NCI-H2029 (cell line): ENCODE measurements around the gene DAGLA.
"Not testable (repeated sequence)": the region's sequence is repeated elsewhere in the genome, so short reads cannot be mapped to it uniquely, and the experiment has no call there.

Experiments
- DNase-seq: peaks from one replicate; lab custom pipeline; 2025; lab: John Stamatoyannopoulos, UW

DAGLA gene, protein sequence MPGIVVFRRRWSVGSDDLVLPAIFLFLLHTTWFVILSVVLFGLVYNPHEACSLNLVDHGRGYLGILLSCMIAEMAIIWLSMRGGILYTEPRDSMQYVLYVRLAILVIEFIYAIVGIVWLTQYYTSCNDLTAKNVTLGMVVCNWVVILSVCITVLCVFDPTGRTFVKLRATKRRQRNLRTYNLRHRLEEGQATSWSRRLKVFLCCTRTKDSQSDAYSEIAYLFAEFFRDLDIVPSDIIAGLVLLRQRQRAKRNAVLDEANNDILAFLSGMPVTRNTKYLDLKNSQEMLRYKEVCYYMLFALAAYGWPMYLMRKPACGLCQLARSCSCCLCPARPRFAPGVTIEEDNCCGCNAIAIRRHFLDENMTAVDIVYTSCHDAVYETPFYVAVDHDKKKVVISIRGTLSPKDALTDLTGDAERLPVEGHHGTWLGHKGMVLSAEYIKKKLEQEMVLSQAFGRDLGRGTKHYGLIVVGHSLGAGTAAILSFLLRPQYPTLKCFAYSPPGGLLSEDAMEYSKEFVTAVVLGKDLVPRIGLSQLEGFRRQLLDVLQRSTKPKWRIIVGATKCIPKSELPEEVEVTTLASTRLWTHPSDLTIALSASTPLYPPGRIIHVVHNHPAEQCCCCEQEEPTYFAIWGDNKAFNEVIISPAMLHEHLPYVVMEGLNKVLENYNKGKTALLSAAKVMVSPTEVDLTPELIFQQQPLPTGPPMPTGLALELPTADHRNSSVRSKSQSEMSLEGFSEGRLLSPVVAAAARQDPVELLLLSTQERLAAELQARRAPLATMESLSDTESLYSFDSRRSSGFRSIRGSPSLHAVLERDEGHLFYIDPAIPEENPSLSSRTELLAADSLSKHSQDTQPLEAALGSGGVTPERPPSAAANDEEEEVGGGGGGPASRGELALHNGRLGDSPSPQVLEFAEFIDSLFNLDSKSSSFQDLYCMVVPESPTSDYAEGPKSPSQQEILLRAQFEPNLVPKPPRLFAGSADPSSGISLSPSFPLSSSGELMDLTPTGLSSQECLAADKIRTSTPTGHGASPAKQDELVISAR

DNA sequence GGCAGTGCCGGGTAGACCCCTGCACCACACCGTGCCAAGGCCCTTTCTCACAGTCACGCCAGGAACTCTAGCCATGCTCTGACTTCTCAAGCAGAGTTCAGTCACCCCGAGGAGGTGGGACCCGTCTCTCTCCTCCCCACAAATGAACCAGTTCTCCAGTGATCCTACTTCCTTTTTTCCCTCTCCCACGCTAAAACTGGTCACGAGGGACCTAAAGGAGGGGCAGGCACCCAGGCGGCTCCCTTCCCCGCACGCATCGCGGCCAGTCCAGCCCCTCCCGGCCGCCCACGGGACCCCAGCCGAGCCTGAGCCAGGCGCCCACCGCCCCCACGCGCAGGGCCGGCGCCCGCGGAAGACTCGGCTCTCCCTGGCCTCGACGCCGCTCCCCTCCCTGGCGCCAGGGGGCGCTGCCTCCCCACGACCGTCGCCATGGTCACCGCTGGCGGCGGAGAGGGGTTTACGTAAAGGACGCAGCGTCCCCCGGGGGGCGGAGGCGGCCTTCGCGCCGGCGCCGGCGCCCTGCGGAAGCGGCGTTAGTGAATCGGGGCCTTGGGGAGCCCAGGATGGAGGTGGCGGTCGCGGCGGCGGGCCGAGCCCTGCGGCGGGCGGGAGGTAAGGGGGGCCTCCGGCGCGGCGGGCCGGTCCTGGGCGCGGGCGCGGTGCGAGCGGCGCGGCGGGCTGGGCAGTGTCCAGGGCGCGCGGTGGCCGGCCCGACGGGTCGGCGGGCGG, at the start of gene DAGLA:
DAGLA (plus strand) TSS at position 499 of the 729 bp plus-strand sequence. CDS start 39,765 bp downstream, outside the sequence.
- DNase-seq, result peak; percentile 72

DNA sequence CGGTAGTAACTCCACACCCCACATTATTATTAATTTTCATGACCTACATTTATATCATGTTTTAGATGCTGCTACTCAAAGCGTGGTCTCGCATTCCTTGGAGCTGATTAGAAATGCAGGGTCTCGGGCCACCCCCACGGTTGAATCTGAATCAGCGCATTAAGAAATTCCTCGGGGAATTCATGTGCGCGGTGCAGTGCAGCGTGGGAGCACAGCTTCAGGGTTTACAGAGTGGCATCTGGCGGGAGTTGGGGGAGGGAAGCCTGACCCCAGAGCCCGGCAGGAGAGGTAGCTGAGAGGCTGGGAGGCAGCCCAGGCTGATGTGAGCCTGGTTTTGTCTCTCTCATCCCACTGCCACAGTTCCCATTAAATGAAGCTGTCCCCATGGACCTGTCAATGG, 48.1 kb upstream of the DAGLA start:
- no peak for DNase-seq

DNA sequence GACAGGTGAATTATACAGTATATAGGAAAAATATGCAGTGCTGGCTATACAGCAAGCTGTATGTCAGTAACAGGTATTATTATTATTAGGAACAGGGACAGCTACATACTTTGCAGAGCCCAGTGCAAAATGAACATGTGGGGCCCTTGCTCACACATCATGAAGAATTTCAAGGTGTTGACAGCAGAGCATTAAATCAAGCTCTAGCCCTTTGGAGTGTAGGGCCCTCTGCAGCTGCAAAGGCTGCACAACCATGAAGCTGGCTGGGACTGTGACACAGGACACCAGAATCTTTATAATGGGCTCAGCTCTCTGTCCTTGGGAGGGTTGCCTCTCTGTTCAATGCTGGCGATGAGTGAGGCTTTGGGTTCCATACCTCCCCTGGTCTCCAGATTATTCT, 44.9 kb upstream of the DAGLA start:
- no peak for DNase-seq

DNA sequence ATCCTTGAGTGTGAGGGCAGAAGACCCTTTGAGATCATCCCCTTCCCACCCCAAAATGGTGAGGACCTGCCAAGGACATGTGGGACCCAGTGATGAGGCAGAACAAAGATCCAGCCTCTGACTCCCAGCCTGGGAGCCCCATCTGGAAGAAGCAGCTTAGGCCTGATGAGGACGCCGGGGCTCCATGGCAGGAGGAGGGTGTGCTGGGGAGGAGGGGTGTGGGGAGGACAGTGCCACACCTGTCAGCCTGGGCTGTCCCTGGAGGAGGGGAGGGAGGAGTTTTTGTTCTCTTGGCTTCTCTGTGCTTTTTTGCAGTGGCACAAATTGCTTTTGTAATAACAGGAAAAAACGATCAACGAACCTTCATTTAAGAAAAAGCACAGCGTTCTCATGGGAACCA, 44.4 kb upstream of the DAGLA start:
- no peak for DNase-seq

DNA sequence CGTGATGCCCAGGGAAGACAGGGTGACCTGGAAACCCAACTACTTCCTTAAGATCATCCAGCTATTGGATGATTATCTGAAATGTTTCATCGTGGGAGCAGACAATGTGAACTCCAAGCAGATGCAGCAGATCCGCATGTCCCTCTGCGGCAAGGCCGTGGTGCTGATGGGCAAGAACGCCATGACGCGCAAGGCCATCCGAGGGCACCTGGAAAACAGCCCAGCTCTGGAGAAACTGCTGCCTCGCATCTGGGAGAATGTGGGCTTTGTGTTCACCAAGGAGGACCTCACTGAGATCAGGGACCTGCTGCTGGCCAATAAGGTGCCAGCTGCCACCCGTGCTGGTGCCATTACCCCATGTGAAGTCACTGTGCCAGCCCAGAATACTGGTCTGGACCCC, 43.5 kb upstream of the DAGLA start:
- DNase-seq, result no peak

DNA sequence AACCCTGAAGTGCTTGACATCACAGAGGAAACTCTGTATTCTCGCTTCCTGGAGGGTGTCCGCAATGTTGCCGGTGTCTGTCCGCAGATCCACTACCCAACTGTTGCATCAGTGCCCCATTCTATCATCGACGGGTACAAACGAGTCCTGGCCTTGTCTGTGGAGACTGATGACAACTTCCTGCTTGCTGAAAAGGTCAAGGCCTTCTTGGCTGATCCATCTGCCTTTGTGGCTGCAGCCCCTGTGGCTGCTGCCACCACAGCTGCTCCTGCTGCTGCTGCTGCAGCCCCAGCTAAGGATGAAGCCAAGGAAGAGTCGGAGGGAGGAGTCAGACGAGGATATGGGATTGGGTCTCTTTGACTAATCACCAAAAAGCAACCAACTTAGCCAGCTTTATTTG, 42.9 kb upstream of the DAGLA start:
- no peak for DNase-seq

DNA sequence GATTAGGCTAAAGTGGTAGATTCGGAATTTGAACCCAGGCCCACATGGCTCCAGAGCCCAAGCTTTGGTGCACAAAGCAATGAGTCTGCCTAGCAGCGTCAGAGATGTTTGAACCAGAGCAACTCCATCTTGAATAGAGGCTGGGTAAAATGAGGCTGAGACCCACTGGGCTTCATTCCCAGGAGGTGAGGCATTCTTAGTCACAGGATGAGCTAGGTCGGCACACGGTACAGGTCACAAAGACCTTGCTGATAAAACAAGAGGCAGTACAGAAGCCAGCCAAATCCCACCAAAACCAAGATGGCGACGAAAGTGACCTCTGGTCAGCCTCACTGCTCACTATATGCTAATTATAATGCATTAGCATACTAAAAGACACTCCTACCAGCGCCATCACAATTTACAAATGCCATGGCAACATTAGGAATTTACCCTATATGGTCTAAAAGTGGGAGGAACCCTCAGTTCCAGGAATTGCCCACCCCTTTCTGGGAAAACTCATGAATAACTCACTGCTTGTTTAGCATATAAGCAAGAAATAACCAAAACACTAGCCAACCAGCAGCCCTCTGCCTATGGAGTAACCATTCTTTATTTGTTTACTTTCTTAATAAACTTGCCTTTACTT, 40.3 kb upstream of the DAGLA start:
- DNase-seq, result no peak

DNA sequence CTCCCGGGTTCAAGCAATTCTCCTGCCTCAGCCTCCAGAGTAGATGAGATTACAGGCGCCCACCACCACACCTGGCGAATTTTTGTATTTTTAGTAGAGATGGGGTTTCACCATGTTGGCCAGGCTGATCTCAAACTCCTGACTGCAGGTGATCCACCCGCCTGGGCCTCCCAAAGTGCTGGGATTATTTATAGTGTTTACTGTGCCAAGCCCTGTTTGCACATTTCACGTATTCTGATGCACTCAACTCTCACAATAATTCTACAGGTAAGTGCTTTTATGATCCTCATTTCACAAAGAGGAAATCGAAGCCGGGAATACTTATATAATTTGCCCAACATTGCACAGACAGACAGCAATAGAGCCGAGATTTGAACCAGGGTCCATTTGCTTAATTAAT, 38.0 kb upstream of the DAGLA start:
- DNase-seq, result no peak

DNA sequence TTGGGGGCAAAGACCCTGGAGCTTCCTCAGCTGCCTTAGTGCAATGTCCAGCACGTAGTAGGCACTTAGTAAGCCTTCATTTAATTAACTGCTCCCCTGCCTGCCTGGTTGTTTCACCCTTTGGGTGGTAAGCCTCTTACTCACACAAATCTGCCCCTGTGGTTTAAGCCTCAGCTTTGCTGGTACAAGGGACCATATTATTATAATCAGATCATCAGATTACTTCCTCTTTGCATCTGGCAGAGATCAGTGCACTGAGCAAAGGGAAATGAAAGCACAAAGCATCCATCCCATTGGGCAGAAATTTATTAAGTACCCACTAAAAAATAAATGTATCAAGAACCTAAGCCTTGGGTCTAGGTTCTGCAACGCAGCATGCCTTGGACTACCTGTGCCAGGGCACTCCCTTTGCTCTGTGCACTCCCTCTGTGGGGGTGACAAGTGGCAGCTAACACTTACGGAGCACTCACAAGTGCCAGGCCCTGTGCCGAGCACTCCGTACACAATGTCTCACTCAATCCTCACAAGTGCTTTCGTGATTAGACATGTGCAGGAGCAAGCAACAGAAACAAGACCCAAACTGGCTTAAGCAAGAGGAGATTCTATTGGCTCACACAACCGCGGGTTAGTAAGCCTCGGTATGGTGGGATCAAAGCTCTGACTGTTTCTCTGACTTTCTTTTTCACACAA, 34.9 kb upstream of the DAGLA start:
- peak; percentile 38 for DNase-seq

DNA sequence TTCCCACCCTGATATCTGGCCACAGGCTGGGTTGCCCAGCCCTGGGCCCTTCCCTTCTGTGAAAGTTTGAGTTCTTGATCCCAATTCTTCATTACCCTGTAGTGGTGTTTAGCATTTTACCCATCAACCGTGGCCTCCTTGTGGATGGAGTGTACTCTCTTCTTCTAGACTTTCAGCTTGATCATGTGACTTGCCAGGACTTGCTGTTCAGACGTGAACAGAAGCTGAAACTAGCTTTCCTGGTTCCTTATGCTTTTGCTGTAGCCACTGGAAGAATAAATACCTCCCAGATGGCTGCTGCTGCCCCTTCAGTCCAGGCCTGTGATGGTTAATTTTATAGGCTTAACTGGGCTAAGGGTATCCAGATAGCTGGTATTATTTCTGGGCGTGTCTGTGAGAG, 32.7 kb upstream of the DAGLA start:
- no peak for DNase-seq

DNA sequence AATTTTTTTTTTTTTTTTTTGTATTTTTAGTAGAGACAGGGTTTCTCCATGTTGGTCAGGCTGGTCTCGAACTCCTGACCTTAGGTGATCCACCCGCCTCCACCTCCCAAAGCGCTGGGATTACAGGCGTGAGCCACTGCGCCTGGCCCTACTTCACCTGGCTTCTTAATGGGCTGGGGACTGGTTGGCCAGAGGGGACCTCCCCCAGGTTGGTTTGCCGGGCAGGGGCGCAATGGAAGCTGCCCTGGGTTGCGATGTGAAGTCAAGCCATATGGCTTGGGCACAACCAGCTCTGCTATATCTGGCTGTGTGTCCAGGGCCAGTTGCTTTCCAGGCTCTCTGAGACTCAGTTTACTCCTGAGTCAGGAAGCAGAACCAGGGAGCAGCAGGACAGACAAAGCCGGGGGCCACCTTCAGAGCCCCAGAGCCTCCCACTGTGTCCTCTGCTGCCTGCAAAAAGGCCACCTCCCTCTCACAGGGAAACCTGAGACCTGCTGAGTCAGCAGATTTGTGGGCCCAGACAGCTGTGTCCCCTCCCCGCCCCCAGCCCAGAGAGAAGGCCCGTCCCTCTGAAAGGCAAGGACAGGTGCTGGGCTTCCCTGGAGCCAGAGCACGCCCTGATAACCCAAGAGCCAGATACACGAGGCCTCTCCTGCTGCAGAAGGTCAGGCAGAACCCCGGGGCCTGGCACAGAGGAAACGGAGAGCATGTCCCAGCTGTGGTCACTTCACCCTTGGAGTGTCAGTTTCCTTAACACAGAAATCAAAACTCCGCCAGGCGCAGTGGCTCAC, 29.2 kb upstream of the DAGLA start:
- DNase-seq, result peak; percentile 70

DNA sequence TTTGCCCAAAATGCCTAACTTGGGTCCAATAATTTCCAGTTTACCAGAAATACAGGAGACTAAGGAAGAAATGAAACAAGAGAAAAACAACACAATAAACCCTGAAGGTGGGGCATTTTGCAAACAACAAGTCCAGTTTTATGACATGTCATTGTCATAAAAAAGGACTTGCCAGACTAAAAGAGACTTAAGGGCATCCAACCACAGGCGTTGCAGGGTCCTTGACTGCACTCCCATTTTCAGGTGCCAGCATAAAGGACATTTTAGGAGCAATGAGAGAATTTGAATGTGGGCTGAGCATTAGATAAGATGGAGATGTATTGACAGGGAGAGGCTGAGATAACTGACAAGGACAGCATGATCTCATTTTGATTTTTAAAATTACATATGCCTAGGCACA, 28.1 kb upstream of the DAGLA start:
- DNase-seq, result no peak

DNA sequence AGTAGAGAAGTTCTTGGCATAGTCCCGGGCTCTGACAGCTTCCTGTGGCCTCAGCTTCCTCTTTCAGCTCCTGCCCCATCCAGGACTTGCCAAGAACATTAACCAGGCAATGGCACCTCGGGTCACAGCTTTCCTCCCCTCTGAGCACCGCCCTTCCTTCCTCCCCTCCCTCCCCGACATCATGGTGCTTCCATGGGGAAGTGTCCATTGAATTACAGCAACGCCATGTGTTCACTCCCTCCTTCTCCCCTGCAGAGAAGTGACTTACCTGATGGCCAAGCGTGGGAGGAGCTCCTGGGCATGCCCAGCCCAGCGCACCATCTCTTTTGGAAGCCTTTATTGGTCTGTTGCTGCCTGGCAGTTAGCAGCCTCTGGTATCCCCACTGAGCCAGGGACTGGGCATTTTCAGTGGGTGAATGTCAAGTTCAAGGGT, 25.8 kb upstream of the DAGLA start:
- DNase-seq, result no peak

DNA sequence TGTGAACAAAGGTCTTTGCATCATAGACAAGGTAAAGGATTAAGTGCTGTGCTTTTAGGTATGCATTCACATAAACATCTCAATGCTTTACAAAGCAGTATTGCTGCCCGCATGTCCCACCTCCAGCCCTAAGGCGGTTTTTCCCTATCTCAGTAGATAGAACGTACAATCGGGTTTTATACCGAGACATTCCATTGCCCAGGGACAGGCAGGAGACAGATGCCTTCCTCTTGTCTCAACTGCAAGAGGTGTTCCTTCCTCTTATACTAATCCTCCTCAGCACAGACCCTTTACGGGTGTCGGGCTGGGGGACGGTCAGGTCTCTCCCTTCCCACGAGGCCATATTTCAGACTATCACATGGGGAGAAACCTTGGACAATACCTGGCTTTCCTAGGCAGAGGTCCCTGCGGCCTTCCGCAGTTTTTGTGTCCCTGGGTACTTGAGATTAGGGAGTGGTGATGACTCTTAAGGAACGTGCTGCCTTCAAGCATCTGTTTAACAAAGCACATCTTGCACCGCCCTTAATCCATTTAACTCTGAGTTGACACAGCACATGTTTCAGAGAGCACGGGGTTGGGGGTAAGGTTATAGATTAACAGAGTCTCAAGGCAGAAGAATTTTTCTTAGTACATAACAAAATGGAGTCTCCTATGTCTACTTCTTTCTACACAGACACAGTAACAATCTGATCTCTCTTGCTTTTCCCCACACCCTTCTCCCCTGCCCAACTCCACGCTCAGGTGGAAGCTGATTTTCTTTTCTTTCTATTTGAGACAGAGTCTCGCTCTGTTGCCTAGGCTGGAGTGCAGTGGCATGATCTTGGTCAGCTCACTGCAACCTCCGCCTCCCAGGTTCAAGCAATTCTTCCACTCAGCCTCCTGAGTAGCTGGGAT, 24.7 kb upstream of the DAGLA start:
- not testable (repeated sequence) for DNase-seq

DNA sequence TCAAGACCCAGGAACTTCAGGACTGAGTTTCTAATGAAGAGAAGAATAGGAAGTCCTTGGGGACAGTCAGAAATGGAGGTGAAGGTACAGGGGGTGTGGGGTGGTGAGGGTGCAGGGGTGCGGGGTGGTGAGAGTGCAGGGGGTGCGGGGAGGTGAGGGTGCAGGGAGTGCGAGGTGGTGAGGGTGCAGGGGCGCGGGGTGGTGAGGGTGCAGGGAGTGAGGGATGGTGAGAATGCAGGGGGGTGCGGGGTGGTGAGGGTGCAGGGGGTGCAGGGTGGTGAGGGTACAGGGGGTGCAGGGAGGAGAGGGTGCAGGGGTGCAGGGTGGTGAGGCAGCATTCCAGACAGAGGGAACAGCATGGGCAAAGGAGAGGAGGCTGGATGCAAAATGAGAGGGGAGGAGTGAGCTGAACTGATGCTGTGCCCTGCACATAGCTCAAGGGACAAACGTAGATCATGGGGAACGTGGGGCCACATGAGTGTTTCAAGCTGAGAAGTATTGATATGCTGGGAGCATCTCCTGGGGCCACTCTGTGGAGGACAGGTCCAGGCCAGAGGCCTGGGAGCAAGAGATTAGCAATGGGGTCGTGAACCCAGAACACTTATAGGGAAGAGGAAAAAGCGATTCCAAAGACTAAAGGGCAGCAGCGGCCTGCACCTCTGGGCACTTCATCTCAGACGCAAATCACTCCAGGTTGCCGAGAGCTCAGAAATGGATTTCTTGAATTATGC, 23.7 kb upstream of the DAGLA start:
- no peak for DNase-seq

DNA sequence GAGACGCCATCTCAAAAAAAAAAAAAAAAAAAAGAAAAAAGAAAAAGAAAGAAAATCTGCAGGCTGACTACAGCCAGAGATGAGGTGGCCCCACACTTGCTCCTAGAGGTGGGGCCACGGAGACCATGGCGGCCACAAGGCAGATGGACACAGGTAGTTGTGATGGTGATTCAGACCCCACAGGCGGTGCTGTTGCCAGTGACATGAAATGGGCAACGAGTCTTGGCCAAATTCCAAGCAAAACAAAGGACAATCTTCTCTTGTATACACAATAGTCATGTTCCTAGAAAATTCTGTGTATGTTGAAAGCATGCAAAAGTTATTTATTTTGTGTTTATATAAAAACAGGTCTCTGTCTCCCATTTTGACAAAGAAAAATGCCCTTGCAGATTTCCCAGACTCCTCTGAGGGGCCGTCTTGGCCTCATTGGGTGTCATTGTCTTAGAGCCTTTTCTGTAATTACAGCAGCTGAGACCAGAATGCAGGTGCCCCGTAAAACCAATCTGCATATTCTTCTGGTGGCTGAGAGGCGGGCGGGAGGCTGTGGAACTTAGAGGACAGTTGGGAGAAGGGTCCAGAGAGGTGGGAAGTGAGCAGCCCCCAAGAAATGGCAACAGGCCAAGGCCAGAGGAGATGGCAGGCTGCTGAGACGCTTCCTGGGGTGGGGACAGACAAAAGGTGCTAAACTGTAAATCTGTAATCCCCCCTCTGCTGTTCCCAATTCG, 22.5 kb upstream of the DAGLA start:
- DNase-seq, result peak; percentile 64

DNA sequence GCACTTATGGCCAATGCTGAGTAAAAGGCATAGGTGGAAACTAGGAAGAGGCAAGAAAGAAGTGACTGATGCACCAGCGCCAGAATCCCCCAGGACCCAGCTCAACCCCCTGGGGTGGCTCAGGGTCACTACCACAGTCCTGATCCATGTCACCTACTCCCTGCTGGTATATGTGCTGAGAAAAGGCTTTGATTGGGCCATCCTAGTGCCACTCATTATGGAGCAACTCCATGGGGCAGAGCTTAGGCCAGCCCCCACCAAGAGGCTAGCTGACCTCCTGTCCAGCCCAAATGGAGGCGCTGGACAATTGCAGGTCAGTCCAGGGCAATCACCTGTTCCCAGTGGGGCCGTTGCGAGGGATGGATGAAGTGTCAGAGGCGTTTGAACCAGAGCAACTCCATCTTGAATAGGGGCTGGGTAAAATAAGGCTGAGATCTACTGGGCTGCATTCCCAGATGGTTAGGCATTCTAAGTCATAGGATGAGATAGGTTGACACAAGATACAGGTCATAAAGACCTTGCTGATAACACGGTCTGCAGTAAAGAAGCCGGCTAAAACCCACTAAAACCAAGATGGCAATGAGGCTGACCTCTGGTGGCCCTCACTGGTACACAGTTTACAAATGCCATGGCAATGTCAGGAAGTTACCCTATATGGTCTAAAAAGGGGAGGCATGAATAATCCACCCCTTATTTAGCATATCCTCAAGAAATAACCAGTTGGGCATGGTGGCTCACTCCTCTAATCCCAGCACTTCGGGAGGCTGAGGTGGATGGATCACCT, 20.6 kb upstream of the DAGLA start:
- no peak for DNase-seq
